Measurements from ENCODE around the gene C19orf38. TPM values are rescaled to one million over a fixed set of nuclear protein-coding genes. Genes with fewer than 3 reads are reported as not detected.

C19orf38 gene
- total RNA-seq, 1 experiment from 2014 or later: not detected

GRCh38 chr19:10899151-10899653, 51.0 kb downstream of the C19orf38 start:
- DNase-seq (ENCODE audit: low read depth): no peak

GRCh38 chr19:10907925-10908324, 59.7 kb downstream of the C19orf38 start:
- DNase-seq (ENCODE audit: low read depth): no peak

- DNase-seq (ENCODE audit: low read depth): no peak
Observed at GRCh38 chr19:10908380-10908960, 60.3 kb downstream of the C19orf38 start.

- peak; percentile 46 for DNase-seq (ENCODE audit: low read depth)
Observed at GRCh38 chr19:10911579-10912363, 63.6 kb downstream of the C19orf38 start.

GRCh38 chr19:10912619-10913018, 64.4 kb downstream of the C19orf38 start:
- no peak for DNase-seq (ENCODE audit: low read depth)

GRCh38 chr19:10913716-10914340, 65.6 kb downstream of the C19orf38 start:
- DNase-seq (ENCODE audit: low read depth): no peak

- peak; percentile 91 for DNase-seq (ENCODE audit: low read depth)
Observed at GRCh38 chr19:10915130-10916091, 67.2 kb downstream of the C19orf38 start.

- DNase-seq (ENCODE audit: low read depth): no peak
Observed at GRCh38 chr19:10916602-10917001, 68.4 kb downstream of the C19orf38 start.

- DNase-seq (ENCODE audit: low read depth): no peak
Observed at GRCh38 chr19:10918359-10918758, 70.1 kb downstream of the C19orf38 start.

Other genes starting within 250 kb of the C19orf38 start
- gene SLC44A2, start 222.9 kb upstream of the C19orf38 start, total RNA-seq (2014; rRNA removed): 104 and 112 TPM in 2 replicates
- 143 and 172 TPM in 2 replicates for gene ILF3, start 194.1 kb upstream of the C19orf38 start, total RNA-seq (2014; rRNA removed)
- gene QTRT1, start 147.0 kb upstream of the C19orf38 start, total RNA-seq (2014; rRNA removed): 37.8 and 41.4 TPM in 2 replicates
- gene DNM2, start 130.3 kb upstream of the C19orf38 start, total RNA-seq (2014; rRNA removed): 75.3 and 80.3 TPM in 2 replicates
- 52.1 and 52.9 TPM in 2 replicates for gene TMED1, start 12.2 kb upstream of the C19orf38 start, total RNA-seq (2014; rRNA removed)
- 37.4 and 42.1 TPM in 2 replicates for gene CARM1, start 23.1 kb downstream of the C19orf38 start, total RNA-seq (2014; rRNA removed)
- 64.0 and 72.4 TPM in 2 replicates for gene YIPF2, start 80.2 kb downstream of the C19orf38 start, total RNA-seq (2014; rRNA removed)
- gene TIMM29, start 80.4 kb downstream of the C19orf38 start, total RNA-seq (2014; rRNA removed): 34.7 and 37.1 TPM in 2 replicates
- gene SMARCA4, start 112.6 kb downstream of the C19orf38 start, total RNA-seq (2014; rRNA removed): 105 and 108 TPM in 2 replicates
- 48.3 and 64.4 TPM in 2 replicates for gene LDLR, start 241.0 kb downstream of the C19orf38 start, total RNA-seq (2014; rRNA removed)

Data from LHCN-M2 (cell line).